H9 (cell line): ENCODE results near the gene MGLL. TPM values are rescaled to one million over a fixed set of nuclear protein-coding genes. Genes with fewer than 3 reads are reported as not detected.

ENCODE experiments used
- DNase-seq: peaks from one replicate; pipeline ENCODE4 v3.0.0-alpha.2; 2017
- H2AFZ ChIP-seq: one replicate; pipeline ENCODE4 v1.6.1; 2013; ENCODE audit warnings: mild to moderate bottlenecking, low read length, control low read depth, moderate library complexity
- H2AK5ac ChIP-seq: 2 replicates; pipeline ENCODE4 v1.6.1; 2013; ENCODE audit warnings: low read length, control low read depth, mixed read lengths; ENCODE audit not compliant: insufficient read length
- H2BK120ac ChIP-seq: one replicate; pipeline ENCODE4 v1.6.1; 2013; ENCODE audit warnings: low read depth, mild to moderate bottlenecking, low read length, control low read depth, inconsistent platforms; ENCODE audit not compliant: poor library complexity, severe bottlenecking
- H2BK12ac ChIP-seq: 2 replicates; pipeline ENCODE4 v1.6.1; 2013; ENCODE audit warnings: low read length, control low read depth, mixed read lengths, low read depth; ENCODE audit not compliant: insufficient read length
- H2BK15ac ChIP-seq: 2 replicates; pipeline ENCODE4 v1.6.1; 2013; ENCODE audit warnings: low read depth, low read length, control low read depth
- H2BK20ac ChIP-seq: one replicate; pipeline ENCODE4 v1.6.1; 2013; ENCODE audit warnings: low read depth, mild to moderate bottlenecking, low read length, control low read depth, inconsistent platforms; ENCODE audit not compliant: poor library complexity, severe bottlenecking
- H2BK5ac ChIP-seq: 2 replicates; pipeline ENCODE4 v1.6.1; 2013; ENCODE audit warnings: low read length, control low read depth, mixed read lengths; ENCODE audit not compliant: insufficient read length
- H3K14ac ChIP-seq: 2 replicates; pipeline ENCODE4 v1.6.1; 2013; ENCODE audit warnings: low read length, control low read depth; ENCODE audit not compliant: insufficient read depth
- H3K18ac ChIP-seq: 2 replicates; pipeline ENCODE4 v1.6.1; 2013; ENCODE audit warnings: low read depth, mild to moderate bottlenecking, mixed read lengths, low read length, control low read depth; ENCODE audit not compliant: insufficient read length
- H3K23ac ChIP-seq: 2 replicates; pipeline ENCODE4 v1.6.1; 2013; ENCODE audit warnings: low read length, control low read depth, mixed read lengths, low read depth; ENCODE audit not compliant: insufficient read length
- H3K23me2 ChIP-seq: 2 replicates; pipeline ENCODE4 v1.6.1; 2013; ENCODE audit warnings: low read depth, mild to moderate bottlenecking, mixed read lengths, low read length, control low read depth; ENCODE audit not compliant: insufficient read length, poor library complexity, severe bottlenecking
- H3K27ac ChIP-seq: 2 replicates; pipeline ENCODE4 v1.5.1; 2013; ENCODE audit warnings: low read length, control low read depth, mixed read lengths, low read depth; ENCODE audit not compliant: insufficient read length
- H3K27me3 ChIP-seq: 2 replicates; pipeline ENCODE4 v1.6.1; 2013; ENCODE audit warnings: low read length, control low read depth, inconsistent platforms; ENCODE audit not compliant: insufficient read depth
- H3K4ac ChIP-seq: 2 replicates; pipeline ENCODE4 v1.6.1; 2013; ENCODE audit warnings: low read depth, mild to moderate bottlenecking, control low read depth, inconsistent platforms, low read length, moderate library complexity
- H3K4me1 ChIP-seq: 2 replicates; pipeline ENCODE4 v1.6.1; 2013; ENCODE audit warnings: low read length, control low read depth, inconsistent platforms; ENCODE audit not compliant: insufficient read depth
- H3K4me2 ChIP-seq: 2 replicates; pipeline ENCODE4 v1.6.1; 2013; ENCODE audit warnings: low read length, control low read depth, mixed read lengths; ENCODE audit not compliant: insufficient read length, insufficient read depth
- H3K56ac ChIP-seq: 2 replicates; pipeline ENCODE4 v1.6.1; 2013; ENCODE audit warnings: low read depth, mild to moderate bottlenecking, mixed read lengths, low read length, control low read depth; ENCODE audit not compliant: insufficient read length
- H3K79me1 ChIP-seq: 2 replicates; pipeline ENCODE4 v1.6.1; 2013; ENCODE audit warnings: low read depth, mild to moderate bottlenecking, moderate library complexity, low read length, control low read depth, inconsistent platforms; ENCODE audit not compliant: insufficient read depth, poor library complexity, severe bottlenecking
- H3K79me2 ChIP-seq: 2 replicates; pipeline ENCODE4 v1.6.1; 2013; ENCODE audit warnings: low read length, control low read depth, inconsistent platforms; ENCODE audit not compliant: insufficient read depth
- H3K9ac ChIP-seq: 2 replicates; pipeline ENCODE4 v1.6.1; 2013; ENCODE audit warnings: low read length, control low read depth, mixed read lengths; ENCODE audit not compliant: insufficient read length; ENCODE audit errors: extremely low read depth
- H3K9me3 ChIP-seq: one replicate; pipeline ENCODE4 v1.6.1; 2013; ENCODE audit warnings: low read depth, low read length, inconsistent platforms; ENCODE audit not compliant: control insufficient read depth
- H3T11ph ChIP-seq: one replicate; pipeline ENCODE4 v1.6.1; 2013; ENCODE audit warnings: mild to moderate bottlenecking, low read length, control low read depth, inconsistent platforms
- H4K20me1 ChIP-seq: one replicate; pipeline ENCODE4 v1.6.1; 2013; ENCODE audit not compliant: control insufficient read depth, insufficient read length, insufficient read depth
- H4K5ac ChIP-seq: 2 replicates; pipeline ENCODE4 v1.6.1; 2013; ENCODE audit warnings: low read depth, mild to moderate bottlenecking, mixed read lengths, low read length, control low read depth; ENCODE audit not compliant: insufficient read length
- H4K8ac ChIP-seq: replicated peaks from 2 replicates; pipeline ENCODE4 v1.6.1; 2013; ENCODE audit warnings: low read length, control low read depth, mixed read lengths, low read depth; ENCODE audit not compliant: insufficient read length
- H4K91ac ChIP-seq: 2 replicates; pipeline ENCODE4 v1.6.1; 2013; ENCODE audit warnings: low read depth, mild to moderate bottlenecking, moderate library complexity, mixed read lengths, low read length, control low read depth; ENCODE audit not compliant: insufficient read length
- H3K27ac Mint-ChIP-seq, 3 experiments: 2 replicates in 2 of 3; 3 replicates in 1 of 3; pipeline ENCODE4 v1.8.0; 2020 to 2021; ENCODE audit warnings: mixed read lengths in 3 of 3, mild to moderate bottlenecking in 1 of 3, moderate library complexity in 1 of 3
- H3K27me3 Mint-ChIP-seq: 2 replicates; pipeline ENCODE4 v1.8.0; 2021; ENCODE audit warnings: low read depth, mild to moderate bottlenecking, moderate library complexity, mixed read lengths
- H3K36me3 Mint-ChIP-seq, 3 experiments: 2 replicates in 2 of 3; 3 replicates in 1 of 3; pipeline ENCODE4 v1.8.0; 2020 to 2021; ENCODE audit warnings: low read depth in 3 of 3, mixed read lengths in 3 of 3; ENCODE audit not compliant: insufficient read depth in 1 of 3
- H3K4me1 Mint-ChIP-seq, 2 experiments: 2 replicates each; pipeline ENCODE4 v1.8.0; 2020; ENCODE audit warnings: mixed read lengths in 2 of 2
- H3K4me3 Mint-ChIP-seq, 2 experiments: 2 replicates in 1 of 2; 3 replicates in 1 of 2; pipeline ENCODE4 v1.8.0; 2020 to 2021; ENCODE audit warnings: mild to moderate bottlenecking in 2 of 2, mixed read lengths in 2 of 2, moderate library complexity in 1 of 2
- H3K9me3 Mint-ChIP-seq, 2 experiments: 2 replicates in 1 of 2; 3 replicates in 1 of 2; pipeline ENCODE4 v1.8.0; 2020; ENCODE audit warnings: mild to moderate bottlenecking in 2 of 2, mixed read lengths in 2 of 2, moderate library complexity in 1 of 2
- WGBS: extraction: QIAGEN DNeasy Blood & Tissue Kit; methylation state at CpG from one replicate; pipeline ENCODE4 v1.1.7; 2013; ENCODE audit warnings: missing lambda C conversion rate, low lambda C conversion rate, mixed read lengths; ENCODE audit not compliant: insufficient read length; ENCODE audit errors: extremely low coverage; 5-methylcytosine and 5-hydroxymethylcytosine counted together
- total RNA-seq: library from RNA; stranded (reverse); gene quantifications from 2 replicates; pipeline ENCODE4 v1.2.1, GENCODE V29; 2021
- TF ChIP-seq, protein P1 (sequence below): fragments of 200-600 bp; sonication (generic); conservative IDR thresholded peaks from 3 replicates; pipeline ENCODE4 v1.8.0; 2021; ENCODE audit warnings: antibody characterized with exemption, mild to moderate bottlenecking

Gene MGLL
- total RNA-seq, 1 experiment from 2014 or later, result 0.11 TPM

DNA sequence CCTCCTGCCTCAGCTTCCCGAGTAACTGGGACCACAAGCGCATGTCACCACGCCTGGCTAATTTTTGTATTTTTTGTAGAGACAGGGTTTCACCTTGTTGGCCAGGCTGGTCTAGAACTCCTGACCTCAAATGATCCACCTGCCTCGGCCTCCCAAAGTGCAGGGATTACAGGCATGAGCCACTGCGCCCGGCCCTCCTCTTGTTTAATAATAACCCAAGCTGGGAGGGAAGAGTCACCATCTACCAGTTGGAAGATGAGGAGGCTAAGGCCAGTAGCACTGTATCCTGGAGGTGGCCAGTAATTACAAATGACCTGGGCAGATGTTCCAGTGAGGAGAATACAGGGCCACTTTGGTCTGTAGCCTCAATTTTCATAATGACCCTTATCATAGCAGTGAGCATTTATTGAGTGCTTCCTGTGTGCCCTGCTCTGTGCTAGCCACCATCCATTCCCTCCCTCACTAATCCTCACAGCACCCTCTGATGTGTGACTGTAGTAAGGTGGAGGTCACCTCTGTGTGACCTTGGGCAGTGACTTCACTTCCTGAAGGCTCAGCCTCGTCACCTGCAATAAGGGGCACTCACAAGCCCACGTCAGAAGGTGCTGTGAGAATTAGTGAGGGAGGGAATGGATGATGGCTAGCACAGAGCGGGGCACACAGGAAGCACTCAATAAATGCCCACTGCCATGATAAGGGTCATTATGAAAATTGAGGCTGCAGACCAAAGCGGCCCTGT, 85.3 kb downstream of the MGLL start:
- TF ChIP-seq, protein P1, sequence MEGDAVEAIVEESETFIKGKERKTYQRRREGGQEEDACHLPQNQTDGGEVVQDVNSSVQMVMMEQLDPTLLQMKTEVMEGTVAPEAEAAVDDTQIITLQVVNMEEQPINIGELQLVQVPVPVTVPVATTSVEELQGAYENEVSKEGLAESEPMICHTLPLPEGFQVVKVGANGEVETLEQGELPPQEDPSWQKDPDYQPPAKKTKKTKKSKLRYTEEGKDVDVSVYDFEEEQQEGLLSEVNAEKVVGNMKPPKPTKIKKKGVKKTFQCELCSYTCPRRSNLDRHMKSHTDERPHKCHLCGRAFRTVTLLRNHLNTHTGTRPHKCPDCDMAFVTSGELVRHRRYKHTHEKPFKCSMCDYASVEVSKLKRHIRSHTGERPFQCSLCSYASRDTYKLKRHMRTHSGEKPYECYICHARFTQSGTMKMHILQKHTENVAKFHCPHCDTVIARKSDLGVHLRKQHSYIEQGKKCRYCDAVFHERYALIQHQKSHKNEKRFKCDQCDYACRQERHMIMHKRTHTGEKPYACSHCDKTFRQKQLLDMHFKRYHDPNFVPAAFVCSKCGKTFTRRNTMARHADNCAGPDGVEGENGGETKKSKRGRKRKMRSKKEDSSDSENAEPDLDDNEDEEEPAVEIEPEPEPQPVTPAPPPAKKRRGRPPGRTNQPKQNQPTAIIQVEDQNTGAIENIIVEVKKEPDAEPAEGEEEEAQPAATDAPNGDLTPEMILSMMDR, result no peak
- Mint-ChIP-seq H3K9me3 (no peaks in the 10 kb centered on the region; a peak in 1 of 5 replicates), H3K4me3 (no peak overlapping the region), H3K4me1 (peaks cover 32 to 34% of the 10 kb centered on the region in 2 experiments), H3K27ac (no peak overlapping the region), H3K36me3 (0 out of 7 replicates have a peak, but pooled peaks cover 0 to 1% (median 0%) of the 10 kb centered on the region in 3 experiments), H3K27me3 (peaks cover 35% of the 10 kb centered on the region)
- Histone ChIP-seq H2AK5ac (no peak overlapping the region), H2BK120ac (no peak overlapping the region), H3K27me3 (no peaks in the 10 kb centered on the region), H3K18ac (no peak overlapping the region), H3K56ac (no peak overlapping the region), H3T11ph (no peak overlapping the region), H2BK20ac (no peak overlapping the region), H3K4me1 (peaks cover 5% of the 10 kb centered on the region; the same call in 1 of the 2 replicates), H3K79me2 (no peaks in the 10 kb centered on the region), H3K9me3 (no peaks in the 10 kb centered on the region), H3K27ac (no peak overlapping the region), H3K9ac (no peak overlapping the region), H2BK5ac (no peak overlapping the region), H2BK12ac (no peak overlapping the region), H4K91ac (no peak overlapping the region), H3K23me2 (no peaks in the 10 kb centered on the region), H4K8ac (no peak overlapping the region), H2AFZ (no peak overlapping the region), H3K4ac (no peak overlapping the region), H3K14ac (no peak overlapping the region), H3K79me1 (no peaks in the 10 kb centered on the region), H3K23ac (no peak overlapping the region), H3K4me2 (no peak overlapping the region), H4K5ac (no peak overlapping the region), H4K20me1 (no peaks in the 10 kb centered on the region), H2BK15ac (no peak overlapping the region)
- no peak for DNase-seq
- no CpG with 5 or more reads among the region's 10 CpGs for WGBS
